Lower leg skin (tissue), 3 donors: ENCODE results near the gene GSG1L.

ENCODE experiments used
- POLR2A ChIP-seq, 2 donors: fragments of 450-650 bp; IDR thresholded peaks; one replicate each; pipeline ENCODE4 v1.6.1; 2016 to 2017; ENCODE audit warnings: antibody characterized with exemption in 2 of 2, mild to moderate bottlenecking in 1 of 2, moderate library complexity in 1 of 2
- TF ChIP-seq, protein P1 (sequence below), 3 donors: fragments of 450-650 bp; IDR thresholded peaks; one replicate each; pipeline ENCODE4 v1.5.1; 2016; ENCODE audit warnings: antibody characterized with exemption in 3 of 3, mild to moderate bottlenecking in 3 of 3, moderate library complexity in 2 of 3

DNA sequence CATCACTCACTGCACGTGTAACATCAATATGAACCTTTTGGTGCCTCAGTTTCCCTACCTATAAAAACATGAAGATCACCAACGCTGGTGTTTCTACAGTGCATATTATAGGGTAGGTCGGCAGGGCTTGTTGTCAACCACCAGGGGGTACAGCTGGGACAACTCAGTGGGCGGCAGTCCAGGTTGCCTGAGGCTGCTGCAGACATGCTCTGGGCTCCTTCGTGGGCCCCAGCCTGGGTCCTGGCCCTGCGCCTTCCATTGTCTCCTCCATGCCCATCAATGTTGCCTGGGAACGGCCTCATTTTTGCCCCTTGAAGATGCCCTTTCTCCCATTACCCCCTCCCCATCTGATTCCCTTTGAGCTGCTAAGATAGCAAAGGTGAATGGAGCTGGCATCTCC, 89.8 kb downstream of the GSG1L start:
- TF ChIP-seq, protein P1, sequence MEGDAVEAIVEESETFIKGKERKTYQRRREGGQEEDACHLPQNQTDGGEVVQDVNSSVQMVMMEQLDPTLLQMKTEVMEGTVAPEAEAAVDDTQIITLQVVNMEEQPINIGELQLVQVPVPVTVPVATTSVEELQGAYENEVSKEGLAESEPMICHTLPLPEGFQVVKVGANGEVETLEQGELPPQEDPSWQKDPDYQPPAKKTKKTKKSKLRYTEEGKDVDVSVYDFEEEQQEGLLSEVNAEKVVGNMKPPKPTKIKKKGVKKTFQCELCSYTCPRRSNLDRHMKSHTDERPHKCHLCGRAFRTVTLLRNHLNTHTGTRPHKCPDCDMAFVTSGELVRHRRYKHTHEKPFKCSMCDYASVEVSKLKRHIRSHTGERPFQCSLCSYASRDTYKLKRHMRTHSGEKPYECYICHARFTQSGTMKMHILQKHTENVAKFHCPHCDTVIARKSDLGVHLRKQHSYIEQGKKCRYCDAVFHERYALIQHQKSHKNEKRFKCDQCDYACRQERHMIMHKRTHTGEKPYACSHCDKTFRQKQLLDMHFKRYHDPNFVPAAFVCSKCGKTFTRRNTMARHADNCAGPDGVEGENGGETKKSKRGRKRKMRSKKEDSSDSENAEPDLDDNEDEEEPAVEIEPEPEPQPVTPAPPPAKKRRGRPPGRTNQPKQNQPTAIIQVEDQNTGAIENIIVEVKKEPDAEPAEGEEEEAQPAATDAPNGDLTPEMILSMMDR (IDR thresholded peaks at IDR 0.05), result no peak
- TF ChIP-seq POLR2A (IDR thresholded peaks at IDR 0.05), result no peak
